Activated naive CD8-positive, alpha-beta T cell treated with anti-CD3 and anti-CD28 coated beads, Interleukin-2, amount 50 U/mL, for 16 hours (primary cell): Measurements from ENCODE around the gene TMEM91.
"Not testable (repeated sequence)": the region's sequence is repeated elsewhere in the genome, so short reads cannot be mapped to it uniquely, and the experiment has no call there.

Experiments
- DNase-seq: peaks from one replicate; pipeline ENCODE4 v3.0.0-alpha.2; 2020; ENCODE audit warnings: low read depth, low spot score

The TMEM91 gene

GRCh38 chr19:41353466-41354342 is 22.6 kb upstream of the TMEM91 start, which contains the start of gene TGFB1:
Gene TGFB1 (minus strand): TSS chr19:41353922. CDS start chr19:41353044, 878 bp downstream.
- peak; percentile 88 for DNase-seq

- DNase-seq: no peak
Observed at GRCh38 chr19:41354343-41354953, 21.9 kb upstream of the TMEM91 start.

- no peak for DNase-seq
Observed at GRCh38 chr19:41355035-41355434, 21.3 kb upstream of the TMEM91 start.

GRCh38 chr19:41355802-41356201 is 20.5 kb upstream of the TMEM91 start:
- no peak for DNase-seq

GRCh38 chr19:41356984-41357739 is 19.2 kb upstream of the TMEM91 start:
- DNase-seq: no peak

- no peak for DNase-seq
Observed at GRCh38 chr19:41357746-41358145, 18.6 kb upstream of the TMEM91 start.

- no peak for DNase-seq
Observed at GRCh38 chr19:41359741-41360140, 16.6 kb upstream of the TMEM91 start.

GRCh38 chr19:41362143-41362847 is 14.0 kb upstream of the TMEM91 start:
- DNase-seq: no peak

GRCh38 chr19:41363371-41363752 is 13.0 kb upstream of the TMEM91 start:
- DNase-seq: no peak

GRCh38 chr19:41363753-41364523 is 12.4 kb upstream of the TMEM91 start, which contains the start of gene B9D2:
Gene B9D2 (minus strand): TSS chr19:41364149. CDS start chr19:41363519, 630 bp downstream.
- DNase-seq: peak; percentile 97

- DNase-seq: no peak
Observed at GRCh38 chr19:41364524-41365391, 11.6 kb upstream of the TMEM91 start.

- DNase-seq: no peak
Observed at GRCh38 chr19:41366089-41366488, 10.2 kb upstream of the TMEM91 start.

GRCh38 chr19:41367848-41368301 is 8.5 kb upstream of the TMEM91 start:
- DNase-seq: no peak

- no peak for DNase-seq
Observed at GRCh38 chr19:41369769-41370168, 6.6 kb upstream of the TMEM91 start.

- not testable (repeated sequence) for DNase-seq
Observed at GRCh38 chr19:41371119-41371518, 5.2 kb upstream of the TMEM91 start.

- no peak for DNase-seq
Observed at GRCh38 chr19:41371541-41371940, 4.8 kb upstream of the TMEM91 start.

GRCh38 chr19:41372501-41372900 is 3.8 kb upstream of the TMEM91 start:
- no peak for DNase-seq

- DNase-seq: no peak
Observed at GRCh38 chr19:41373993-41374392, 2.3 kb upstream of the TMEM91 start.

- DNase-seq: no peak
Observed at GRCh38 chr19:41376998-41377365, 649 bp downstream of the TMEM91 start.
